OCI-LY1 (cell line): ENCODE results near the gene TMEM200B.

Source experiments
- H2AFZ ChIP-seq: fragments of 200-600 bp; sonication (generic), shearing (Covaris generic); 2 replicates; pipeline ENCODE4 v1.6.0; 2014; ENCODE audit warnings: antibody characterized with exemption, mild to moderate bottlenecking, low read length
- H3F3A ChIP-seq: fragments of 200-600 bp; sonication (generic), shearing (Covaris generic); 2 replicates; pipeline ENCODE4 v1.6.0; 2014; ENCODE audit warnings: mild to moderate bottlenecking, antibody characterized with exemption, low read length, moderate library complexity; ENCODE audit not compliant: insufficient read depth
- H3K27ac ChIP-seq: fragments of 200-600 bp; sonication (generic); 2 replicates; pipeline ENCODE4 v1.5.1; 2014; ENCODE audit warnings: low read length, mixed run types, mild to moderate bottlenecking, low read depth; ENCODE audit not compliant: poor library complexity, severe bottlenecking
- H3K27me3 ChIP-seq: fragments of 200-600 bp; sonication (generic); 2 replicates; pipeline ENCODE4 v1.6.0; 2014; ENCODE audit warnings: antibody characterized with exemption, mild to moderate bottlenecking, low read length, moderate library complexity; ENCODE audit not compliant: insufficient read depth
- H3K36me3 ChIP-seq: fragments of 200-600 bp; sonication (generic); 2 replicates; pipeline ENCODE4 v1.6.1; 2014; ENCODE audit warnings: mild to moderate bottlenecking, antibody characterized with exemption, low read length, moderate library complexity, mixed read lengths; ENCODE audit not compliant: insufficient read depth
- H3K4me1 ChIP-seq: fragments of 200-600 bp; sonication (generic); 2 replicates; pipeline ENCODE4 v1.5.1; 2014; ENCODE audit warnings: mild to moderate bottlenecking, low read length, moderate library complexity; ENCODE audit not compliant: insufficient read depth, severe bottlenecking
- H3K4me2 ChIP-seq: fragments of 200-600 bp; sonication (generic), shearing (Covaris generic); 2 replicates; pipeline ENCODE4 v1.6.1; 2014; ENCODE audit warnings: low read length
- H3K4me3 ChIP-seq: fragments of 200-600 bp; sonication (generic); 2 replicates; pipeline ENCODE4 v1.5.1; 2014; ENCODE audit warnings: low read length, low read depth, mild to moderate bottlenecking, mixed read lengths; ENCODE audit not compliant: poor library complexity, severe bottlenecking
- H3K79me2 ChIP-seq: fragments of 200-600 bp; shearing (Covaris generic); 2 replicates; pipeline ENCODE4 v1.6.1; 2016; ENCODE audit warnings: mixed run types, low read length, mixed read lengths; ENCODE audit not compliant: insufficient read depth
- H3K9ac ChIP-seq: fragments of 200-600 bp; sonication (generic), shearing (Covaris generic); 2 replicates; pipeline ENCODE4 v1.6.1; 2014; ENCODE audit warnings: mild to moderate bottlenecking, low read length, mixed read lengths
- H3K9me2 ChIP-seq: fragments of 200-600 bp; sonication (generic), shearing (Covaris generic); 2 replicates; pipeline ENCODE4 v1.6.1; 2014; ENCODE audit warnings: low read depth, mild to moderate bottlenecking, low read length, mixed read lengths
- H3K9me3 ChIP-seq: fragments of 200-600 bp; shearing (Covaris generic); 2 replicates; pipeline ENCODE4 v1.6.1; 2014; ENCODE audit warnings: low read length, mixed read lengths
- H4K20me1 ChIP-seq: fragments of 200-600 bp; sonication (generic), shearing (Covaris generic); 2 replicates; pipeline ENCODE4 v1.6.0; 2016; ENCODE audit warnings: mild to moderate bottlenecking, low read length; ENCODE audit not compliant: insufficient read depth
- CTCF ChIP-seq: fragments of 200-600 bp; sonication (generic), shearing (Covaris generic); IDR thresholded peaks from 2 replicates; pipeline ENCODE4 v1.5.1; 2017; ENCODE audit warnings: mild to moderate bottlenecking, antibody characterized with exemption, low read length, moderate library complexity, mixed read lengths
- EZH2 ChIP-seq: fragments of 200-600 bp; sonication (generic), shearing (Covaris generic); IDR thresholded peaks from 2 replicates; pipeline ENCODE4 v1.8.0; 2017; ENCODE audit warnings: borderline replicate concordance, mixed run types, mild to moderate bottlenecking, antibody characterized with exemption, low read length, moderate library complexity, mixed read lengths

TMEM200B gene

GRCh38 chr1:29120367-29120766, 3.3 kb downstream of the TMEM200B start:
- Histone ChIP-seq H3K4me1 (peaks cover 13% of the 10 kb centered on the region), H4K20me1 (no peaks in the 10 kb centered on the region), H3K9ac (no peak overlapping the region), H3K4me2 (no peak overlapping the region), H2AFZ (no peak overlapping the region), H3F3A (no peaks in the 10 kb centered on the region), H3K27ac (no peak overlapping the region), H3K4me3 (no peak overlapping the region), H3K36me3 (peaks cover 31% of the 10 kb centered on the region; the same call in 1 of the 2 replicates), H3K9me2 (no peaks in the 10 kb centered on the region), H3K79me2 (no peaks in the 10 kb centered on the region), H3K27me3 (peaks cover 7% of the 10 kb centered on the region), H3K9me3 (no peaks in the 10 kb centered on the region)
- TF ChIP-seq EZH2 (no peak), CTCF (no peak)

GRCh38 chr1:29119121-29119929, 4.4 kb downstream of the TMEM200B start:
- no peak overlapping the region for H3K4me3 ChIP-seq

GRCh38 chr1:29117381-29117780, 6.3 kb downstream of the TMEM200B start:
- Histone ChIP-seq H3K4me2 (no peak overlapping the region), H3K9me3 (no peaks in the 10 kb centered on the region), H3K79me2 (no peaks in the 10 kb centered on the region), H3K4me3 (no peak overlapping the region), H3K9me2 (no peaks in the 10 kb centered on the region), H2AFZ (no peak overlapping the region), H3K27me3 (peaks cover 5% of the 10 kb centered on the region), H3K27ac (no peak overlapping the region), H3K9ac (no peak overlapping the region), H4K20me1 (no peaks in the 10 kb centered on the region), H3F3A (no peaks in the 10 kb centered on the region), H3K36me3 (peaks cover 49% of the 10 kb centered on the region; the same call in 1 of the 2 replicates), H3K4me1 (peaks cover 8% of the 10 kb centered on the region)
- TF ChIP-seq EZH2 (no peak), CTCF (peak; percentile 20; the same call in 1 of the 2 replicates)

More at GRCh38 chr1:29119121-29119929, 4.4 kb downstream of the TMEM200B start:
- peaks cover 7% of the 10 kb centered on the region for H3K27me3 ChIP-seq
- peaks cover 13% of the 10 kb centered on the region for H3K4me1 ChIP-seq
- no peak overlapping the region for H3K4me2 ChIP-seq
- H3K79me2 ChIP-seq, result no peaks in the 10 kb centered on the region
- no peak overlapping the region for H3K27ac ChIP-seq
- no peak overlapping the region for H2AFZ ChIP-seq
- H3K9me2 ChIP-seq, result no peaks in the 10 kb centered on the region
- no peaks in the 10 kb centered on the region for H3K9me3 ChIP-seq
- H3K36me3 ChIP-seq, result peaks cover 34% of the 10 kb centered on the region; the same call in 1 of the 2 replicates
- no peaks in the 10 kb centered on the region for H4K20me1 ChIP-seq
- TF ChIP-seq CTCF (no peak), EZH2 (no peak)
- H3F3A ChIP-seq, result no peaks in the 10 kb centered on the region
- no peak overlapping the region for H3K9ac ChIP-seq
